HG03520 (cell line): Measurements from ENCODE around the gene LTA4H.

ENCODE experiments used
- ATAC-seq: cut with Tn5 transposase; IDR thresholded peaks from one replicate; pipeline ENCODE4 v1.9.1; 2021; ENCODE audit warnings: mild to moderate bottlenecking, moderate library complexity; ENCODE audit not compliant: unreplicated experiment

The LTA4H gene

DNA sequence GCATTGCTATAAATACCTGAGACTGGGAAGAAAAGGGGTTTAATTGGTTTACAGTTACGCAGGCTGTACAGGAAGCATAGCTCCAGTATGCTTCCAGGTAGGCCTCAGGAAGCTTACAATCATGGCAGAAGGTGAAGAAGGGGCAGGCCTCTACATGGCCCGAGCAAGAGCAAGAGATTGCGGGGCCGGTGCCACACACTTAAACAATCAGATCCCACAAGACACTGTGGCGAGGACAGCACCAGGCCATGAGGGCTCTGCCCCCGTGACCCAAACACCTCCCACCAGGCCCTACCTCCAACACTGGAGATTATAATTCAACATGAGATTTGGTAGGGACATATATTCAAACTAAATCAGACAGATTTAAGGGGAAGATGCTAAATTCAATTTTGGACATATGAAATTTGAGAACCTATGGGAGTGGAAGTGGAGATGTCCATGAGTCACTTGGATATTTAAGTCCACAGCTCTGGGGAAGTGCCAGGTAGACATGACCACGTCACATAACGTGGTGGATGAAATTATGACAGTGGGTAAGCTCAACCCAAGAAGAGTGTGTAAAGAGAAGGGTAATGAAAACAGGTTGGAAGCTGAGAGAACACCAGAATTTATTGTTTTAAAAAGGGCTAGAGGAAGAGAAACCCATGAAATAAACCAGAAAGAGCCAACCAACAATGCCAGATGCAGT lies 1.5 kb upstream of the LTA4H start:
- ATAC-seq = no peak

- ATAC-seq = no peak
Measured at GRCh38 chr12:96034621-96035282, 635 bp downstream of the LTA4H start.

DNA sequence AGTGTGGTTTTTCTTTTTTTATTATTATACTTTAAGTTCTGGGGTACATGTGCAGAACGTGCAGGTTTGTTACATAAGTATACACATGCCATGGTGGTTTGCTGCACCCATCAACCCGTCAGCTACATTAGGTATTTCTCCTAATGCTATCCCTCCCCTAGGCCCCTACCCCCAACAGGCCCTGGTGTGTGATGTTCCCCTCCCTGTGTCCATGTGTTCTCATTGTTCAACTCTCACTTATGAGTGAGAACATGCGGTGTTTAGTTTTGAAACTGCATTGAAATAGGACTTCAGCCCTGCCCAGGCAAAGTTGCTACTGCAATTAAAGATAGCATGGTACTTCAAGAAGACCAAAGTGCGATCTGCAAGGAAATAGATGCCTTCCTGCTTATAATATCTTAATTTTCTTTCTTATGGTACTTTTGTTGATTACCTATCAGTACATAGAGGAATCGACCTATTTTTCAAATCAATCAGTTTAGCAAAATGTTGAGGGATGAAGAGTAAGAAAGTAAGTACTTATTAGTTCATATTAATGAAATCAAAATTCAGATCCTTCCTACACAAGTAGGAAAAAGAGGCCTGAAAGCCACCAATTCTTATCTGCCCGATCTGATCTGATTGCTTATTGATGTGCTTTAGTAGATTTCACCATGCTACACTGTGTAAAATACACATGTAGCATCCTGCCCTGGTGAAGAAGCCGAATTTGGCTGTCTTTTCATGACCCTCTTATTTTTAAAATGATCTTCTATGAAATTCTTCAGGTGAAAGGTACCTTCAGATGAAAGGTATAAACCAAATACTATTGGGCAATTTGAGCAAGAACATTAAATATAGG lies 1.6 kb downstream of the LTA4H start:
- ATAC-seq = no peak

GRCh38 chr12:96029826-96030225 lies 5.6 kb downstream of the LTA4H start:
- no peak for ATAC-seq

DNA sequence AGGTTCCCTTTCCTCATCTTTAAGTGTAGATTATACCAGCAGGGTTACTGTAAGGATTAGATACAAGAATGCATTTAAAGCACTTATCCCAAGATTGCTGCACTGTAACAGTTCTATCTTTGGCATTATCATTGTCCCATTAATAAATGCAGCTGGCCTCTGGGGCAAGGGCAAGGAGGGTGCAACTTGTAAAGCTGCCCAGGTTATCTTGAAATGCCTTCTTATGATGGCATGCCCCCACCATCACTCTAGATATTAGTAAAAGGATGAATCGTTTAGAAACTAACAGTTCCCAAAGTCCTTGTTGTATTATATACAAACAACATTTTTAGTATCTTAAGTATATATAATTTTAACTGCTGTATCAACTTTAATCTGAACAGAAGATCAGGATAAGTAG lies 6.8 kb downstream of the LTA4H start:
- ATAC-seq = no peak

DNA sequence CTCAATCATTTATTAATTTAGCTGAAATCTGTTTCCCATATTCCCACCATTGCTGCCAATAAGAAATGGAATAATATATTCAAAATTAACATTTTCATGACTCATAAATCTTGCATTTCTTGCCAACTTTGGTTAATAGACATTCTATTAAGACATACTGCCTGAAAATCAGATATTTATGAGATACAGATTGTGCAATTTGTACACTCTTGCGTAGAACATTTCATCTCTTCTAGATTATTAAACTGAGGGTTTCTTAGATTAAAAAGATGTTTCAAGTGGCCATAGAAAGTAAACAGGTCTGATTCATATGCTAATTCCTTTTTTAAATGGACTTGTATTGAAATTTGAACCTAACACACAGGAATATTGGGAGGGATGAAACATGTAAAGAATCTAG lies 9.1 kb downstream of the LTA4H start:
- ATAC-seq = no peak

DNA sequence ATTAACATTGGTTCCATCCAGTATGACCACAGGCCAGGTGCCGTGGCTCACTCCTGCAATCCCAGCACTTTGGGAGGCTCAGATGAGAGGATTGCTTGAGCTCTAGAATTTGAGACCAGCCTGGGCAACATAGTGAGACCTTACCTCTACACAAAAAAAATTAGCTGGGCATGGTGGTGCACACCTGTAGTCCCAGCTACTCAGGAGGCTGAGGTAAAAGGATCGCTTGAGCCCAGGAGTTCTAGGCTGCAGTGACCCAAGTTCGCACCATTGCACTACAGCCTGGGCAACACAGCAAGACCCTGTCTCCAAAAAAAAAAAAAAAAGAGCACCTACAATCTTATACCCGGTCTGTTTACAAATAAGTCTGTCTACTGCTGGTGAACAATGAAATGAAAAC lies 9.9 kb downstream of the LTA4H start:
- ATAC-seq = no peak

GRCh38 chr12:96020314-96021003 lies 14.9 kb downstream of the LTA4H start:
- peak; percentile 90 for ATAC-seq

- no peak for ATAC-seq
Measured at GRCh38 chr12:96015672-96016071, 19.7 kb downstream of the LTA4H start.

DNA sequence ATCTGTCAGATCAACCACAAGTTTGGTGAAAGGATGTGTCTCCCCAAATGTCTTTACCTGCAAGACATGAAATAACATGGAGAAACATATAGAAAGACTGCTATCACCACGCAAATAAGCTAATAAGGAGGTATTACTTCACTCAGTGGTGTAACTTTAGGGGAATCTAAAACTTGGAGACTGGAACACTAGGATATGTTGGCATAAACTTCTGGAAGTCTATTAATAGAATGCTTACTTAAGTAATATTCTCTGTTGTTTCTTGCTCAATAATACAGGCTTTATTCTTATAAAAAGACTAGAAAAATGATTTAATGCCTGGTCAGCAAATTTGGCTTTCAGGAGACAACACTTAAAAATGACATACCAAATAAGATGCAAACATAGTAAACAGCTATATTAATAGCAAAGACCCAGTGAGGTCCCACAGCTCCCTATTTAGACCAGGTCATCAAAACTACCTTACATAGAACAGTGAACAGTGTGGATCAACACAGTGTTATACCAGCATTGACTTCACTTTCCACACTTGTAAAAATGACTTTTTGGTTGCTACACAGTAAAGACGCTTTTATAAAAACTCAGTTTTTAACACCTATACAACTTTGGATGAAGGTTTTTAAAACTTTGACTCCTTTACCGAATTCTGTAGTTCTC lies 20.3 kb downstream of the LTA4H start:
- ATAC-seq = no peak

DNA sequence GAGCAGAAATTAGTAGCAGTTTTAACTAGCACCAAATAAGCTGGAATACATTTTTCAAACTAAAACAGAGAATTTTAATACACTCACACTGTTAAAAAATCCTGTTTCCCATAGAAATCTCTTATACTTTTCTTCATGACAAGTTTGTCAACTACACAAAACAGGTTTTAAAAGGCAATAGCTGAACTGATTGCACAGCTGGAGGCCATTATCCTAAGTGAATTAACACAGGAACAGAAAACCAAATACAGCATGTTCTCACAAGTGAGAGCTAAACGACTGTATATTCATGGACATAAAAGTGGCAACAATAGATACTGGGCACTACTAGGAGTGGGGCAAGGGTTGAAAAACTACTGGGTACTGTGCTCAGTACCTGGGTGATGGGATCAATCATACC lies 27.7 kb downstream of the LTA4H start:
- no peak for ATAC-seq

- ATAC-seq = no peak
Measured at GRCh38 chr12:96006727-96007126, 28.7 kb downstream of the LTA4H start.

DNA sequence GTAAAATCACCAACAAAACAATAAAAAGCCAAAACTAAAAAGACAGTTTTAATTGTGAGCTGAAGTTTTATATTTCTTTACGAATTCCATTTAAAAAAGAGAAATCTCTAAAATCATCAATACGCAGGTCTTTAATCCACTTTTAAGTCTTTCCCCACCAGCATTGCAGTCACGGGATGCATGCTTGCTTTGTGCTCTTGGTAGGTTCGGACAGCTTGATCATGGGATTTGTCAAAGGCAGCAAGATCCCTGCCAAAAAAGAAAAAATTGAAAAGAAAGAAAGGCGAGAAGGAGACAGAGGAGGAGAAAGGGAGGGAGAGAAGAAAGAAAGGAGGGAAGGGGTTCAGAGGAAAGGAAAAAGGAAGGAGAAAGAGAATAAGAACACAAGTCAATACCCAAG lies 34.5 kb downstream of the LTA4H start:
- no peak for ATAC-seq

GRCh38 chr12:95999484-95999883 lies 35.9 kb downstream of the LTA4H start:
- no peak for ATAC-seq

- peak; percentile 92 for ATAC-seq
Measured at GRCh38 chr12:95998611-95999286, 36.6 kb downstream of the LTA4H start.

- no peak for ATAC-seq
Measured at GRCh38 chr12:95997911-95998510, 37.4 kb downstream of the LTA4H start.

- no peak for ATAC-seq
Measured at GRCh38 chr12:95997276-95997675, 38.1 kb downstream of the LTA4H start.

GRCh38 chr12:95996034-95996658 lies 39.2 kb downstream of the LTA4H start, which contains the start of gene HAL:
Gene HAL (minus strand): TSS chr12:95996344. CDS start chr12:95995910, 434 bp downstream.
- ATAC-seq = no peak
